HG03066 (cell line): Measurements from ENCODE around the gene CCDC8.
"Not testable (repeated sequence)": the region's sequence is repeated elsewhere in the genome, so short reads cannot be mapped to it uniquely, and the experiment has no call there.

Experiments used
- ATAC-seq: cut with Tn5 transposase; IDR thresholded peaks from one replicate; pipeline ENCODE4 v1.9.1; 2021; ENCODE audit warnings: low read depth; ENCODE audit not compliant: unreplicated experiment

The CCDC8 gene

GRCh38 chr19:46413262-46414031, at the start of gene CCDC8:
Gene CCDC8, minus strand, starts transcription at chr19:46413564. Its CDS starts 754 bp downstream, at chr19:46412810.
- no peak for ATAC-seq

- no peak for ATAC-seq
Measured at GRCh38 chr19:46461537-46461936, 48.2 kb upstream of the CCDC8 start.

GRCh38 chr19:46460981-46461380, 47.6 kb upstream of the CCDC8 start:
- ATAC-seq, result no peak

- ATAC-seq, result no peak
Measured at GRCh38 chr19:46460055-46460454, 46.7 kb upstream of the CCDC8 start.

- no peak for ATAC-seq
Measured at GRCh38 chr19:46456930-46457329, 43.6 kb upstream of the CCDC8 start.

- ATAC-seq, result no peak
Measured at GRCh38 chr19:46454244-46454643, 40.9 kb upstream of the CCDC8 start.

GRCh38 chr19:46453661-46454060, 40.3 kb upstream of the CCDC8 start:
- no peak for ATAC-seq

- no peak for ATAC-seq
Measured at GRCh38 chr19:46452186-46452585, 38.8 kb upstream of the CCDC8 start.

GRCh38 chr19:46451352-46451751, 38.0 kb upstream of the CCDC8 start:
- no peak for ATAC-seq

- ATAC-seq, result no peak
Measured at GRCh38 chr19:46450737-46451136, 37.4 kb upstream of the CCDC8 start.

GRCh38 chr19:46449228-46449627, 35.9 kb upstream of the CCDC8 start:
- no peak for ATAC-seq

- ATAC-seq, result no peak
Measured at GRCh38 chr19:46448601-46449000, 35.2 kb upstream of the CCDC8 start.

- no peak for ATAC-seq
Measured at GRCh38 chr19:46447824-46448223, 34.5 kb upstream of the CCDC8 start.

- ATAC-seq, result no peak
Measured at GRCh38 chr19:46447006-46447405, 33.6 kb upstream of the CCDC8 start.

GRCh38 chr19:46446021-46446420, 32.7 kb upstream of the CCDC8 start:
- no peak for ATAC-seq

- no peak for ATAC-seq
Measured at GRCh38 chr19:46442808-46443450, 29.6 kb upstream of the CCDC8 start.

GRCh38 chr19:46441866-46442265, 28.5 kb upstream of the CCDC8 start:
- no peak for ATAC-seq

- ATAC-seq, result not testable (repeated sequence)
Measured at GRCh38 chr19:46435689-46436088, 22.3 kb upstream of the CCDC8 start.

GRCh38 chr19:46435009-46435408, 21.6 kb upstream of the CCDC8 start:
- no peak for ATAC-seq

GRCh38 chr19:46433470-46433869, 20.1 kb upstream of the CCDC8 start:
- ATAC-seq, result not testable (repeated sequence)

- no peak for ATAC-seq
Measured at GRCh38 chr19:46431824-46432223, 18.5 kb upstream of the CCDC8 start.

GRCh38 chr19:46429999-46430398, 16.6 kb upstream of the CCDC8 start:
- ATAC-seq, result no peak
